ENCODE data around the gene DMXL1. TPM values are rescaled to one million over a fixed set of nuclear protein-coding genes. Genes with fewer than 3 reads are reported as not detected.
"Not testable (repeated sequence)": the region's sequence is repeated elsewhere in the genome, so short reads cannot be mapped to it uniquely, and the experiment has no call there.

DMXL1 gene
- total and polyA plus RNA-seq, 2 donors, result 24.6 to 31.4 TPM

DNA sequence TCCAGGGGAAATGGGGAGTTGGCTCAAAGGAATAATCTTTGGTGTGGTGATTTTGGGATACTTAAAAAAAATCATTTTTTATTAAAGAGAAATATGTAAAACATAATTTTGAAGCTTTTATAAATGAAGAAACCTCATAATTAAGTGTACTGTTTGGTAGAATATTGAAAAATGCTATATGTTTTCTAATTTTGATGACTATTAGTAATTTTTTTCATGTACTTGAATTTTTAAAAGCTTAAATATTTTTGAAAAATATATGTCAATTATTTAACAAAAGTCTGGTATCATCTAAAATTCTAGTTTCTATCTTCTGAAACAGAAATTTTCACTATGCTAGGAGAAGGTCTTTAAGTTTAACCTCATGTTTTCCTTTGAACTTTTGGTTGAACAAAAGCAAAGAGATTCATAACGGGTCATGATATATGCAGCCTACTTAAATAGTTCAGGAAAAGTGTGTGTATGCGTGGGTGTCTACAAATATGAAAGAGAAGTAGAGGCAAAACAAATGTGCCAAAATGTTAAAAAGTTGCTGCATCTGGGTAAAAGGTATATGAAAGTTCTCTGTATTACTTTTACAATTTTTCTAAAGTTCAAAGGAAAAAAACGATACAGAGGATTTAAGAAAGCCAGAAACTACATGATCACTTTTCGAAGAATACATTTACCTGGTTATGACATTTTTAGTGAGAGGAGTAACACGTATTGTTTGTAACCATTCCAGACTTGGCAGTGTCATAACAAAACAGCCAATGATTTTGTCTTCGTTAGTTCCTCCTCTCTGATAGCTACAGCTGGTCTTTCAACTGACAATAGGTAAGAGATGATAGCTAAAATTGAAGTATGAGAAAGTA is 167.6 kb downstream of the DMXL1 start:
- Histone ChIP-seq H3K27me3 (ENCODE audit: control insufficient read depth in 2 of 2, insufficient read depth in 1 of 2, low read length in 1 of 2) (no peaks in the 10 kb centered on the region), H3K4me1 (ENCODE audit: control insufficient read depth in 2 of 2, insufficient read depth in 2 of 2, low read length in 2 of 2) (no peaks in the 10 kb centered on the region), H3K27ac (ENCODE audit: low read depth in 1 of 2, low read length in 1 of 2) (no peak overlapping the region), H3K9me3 (ENCODE audit: control insufficient read depth in 2 of 2, insufficient read depth in 1 of 2, low read length in 1 of 2) (no peaks in the 10 kb centered on the region), H3K4me3 (ENCODE audit: low read length in 2 of 2) (no peak overlapping the region), H3K36me3 (ENCODE audit: control insufficient read depth in 2 of 2, insufficient read depth in 2 of 2, low read length in 1 of 2) (peaks cover 8 to 19% of the 10 kb centered on the region in 2 donors)
- WGBS, result 80% methylated on average over 6 of the region's 6 CpGs
- peak in 4 of 9 donors; percentile 10 to 39 (median 17) for DNase-seq (ENCODE audit: low read depth in 6 of 9, low spot score in 9 of 9)

DNA sequence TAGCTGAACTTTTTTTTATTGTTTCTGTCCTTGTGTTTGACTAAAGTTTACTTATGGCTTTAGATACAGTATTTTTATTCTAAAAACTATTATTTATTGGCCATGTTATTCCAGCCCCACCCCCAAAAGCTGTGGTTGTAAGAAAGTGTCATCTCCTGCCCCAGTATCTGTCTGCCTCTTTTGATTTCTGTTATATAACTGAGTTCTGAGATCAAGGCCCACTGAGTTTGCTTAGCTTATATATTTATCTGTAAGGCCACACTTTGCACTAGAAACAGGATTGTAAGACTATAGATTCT is 168.2 kb downstream of the DMXL1 start:
- peak in 1 of 9 donors; percentile 24 for DNase-seq (ENCODE audit: low read depth in 6 of 9, low spot score in 9 of 9)
- no peak overlapping the region for H3K4me3 ChIP-seq (ENCODE audit: low read length in 2 of 2)
- H3K27me3 ChIP-seq (ENCODE audit: control insufficient read depth in 2 of 2, insufficient read depth in 1 of 2, low read length in 1 of 2), result no peaks in the 10 kb centered on the region
- peaks cover 6 to 13% of the 10 kb centered on the region in 2 donors for H3K36me3 ChIP-seq (ENCODE audit: control insufficient read depth in 2 of 2, insufficient read depth in 2 of 2, low read length in 1 of 2)
- H3K27ac ChIP-seq (ENCODE audit: low read depth in 1 of 2, low read length in 1 of 2), result peak overlapping the region in 1 of 2 donors; percentile 11
- no peaks in the 10 kb centered on the region for H3K9me3 ChIP-seq (ENCODE audit: control insufficient read depth in 2 of 2, insufficient read depth in 1 of 2, low read length in 1 of 2)
- H3K4me1 ChIP-seq (ENCODE audit: control insufficient read depth in 2 of 2, insufficient read depth in 2 of 2, low read length in 2 of 2), result no peaks in the 10 kb centered on the region

- not testable (repeated sequence) for H3K27ac ChIP-seq (ENCODE audit: low read depth in 1 of 2, low read length in 1 of 2); H3K36me3 ChIP-seq (ENCODE audit: control insufficient read depth in 2 of 2, insufficient read depth in 2 of 2, low read length in 1 of 2); H3K9me3 ChIP-seq (ENCODE audit: control insufficient read depth in 2 of 2, insufficient read depth in 1 of 2, low read length in 1 of 2); DNase-seq (ENCODE audit: low read depth in 6 of 9, low spot score in 9 of 9); H3K27me3 ChIP-seq (ENCODE audit: control insufficient read depth in 2 of 2, insufficient read depth in 1 of 2, low read length in 1 of 2); H3K4me1 ChIP-seq (ENCODE audit: control insufficient read depth in 2 of 2, insufficient read depth in 2 of 2, low read length in 2 of 2); H3K4me3 ChIP-seq (ENCODE audit: low read length in 2 of 2)
- over 99% methylated on average over 3 of the region's 3 CpGs for WGBS
Measured at GRCh38 chr5:119239826-119240225, 168.9 kb downstream of the DMXL1 start.

DNA sequence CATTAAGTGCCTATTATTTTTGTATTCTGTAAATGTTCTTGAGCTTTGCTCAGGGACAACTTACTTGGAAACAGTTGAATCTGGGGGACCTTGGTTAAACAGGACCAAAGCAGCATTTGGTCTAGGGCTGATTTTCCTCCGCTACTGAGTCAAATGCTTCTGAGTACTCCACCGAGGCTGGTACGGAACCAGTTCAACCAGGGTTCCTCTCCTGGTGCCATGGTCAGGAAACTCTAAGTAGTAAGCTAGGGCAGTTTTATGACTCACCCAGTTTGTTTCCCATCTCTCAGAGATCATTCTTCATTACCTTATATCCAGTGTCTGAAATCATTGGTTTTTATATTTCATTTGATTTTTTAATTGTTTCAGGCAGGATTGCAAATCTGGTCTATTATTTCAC is 173.0 kb downstream of the DMXL1 start:
- WGBS, result 98% methylated on average over 3 of the region's 3 CpGs
- H3K4me1 ChIP-seq (ENCODE audit: control insufficient read depth in 2 of 2, insufficient read depth in 2 of 2, low read length in 2 of 2), result no peaks in the 10 kb centered on the region
- DNase-seq (ENCODE audit: low read depth in 6 of 9, low spot score in 9 of 9), result no peak
- H3K4me3 ChIP-seq (ENCODE audit: low read length in 2 of 2), result no peak overlapping the region
- no peaks in the 10 kb centered on the region for H3K27me3 ChIP-seq (ENCODE audit: control insufficient read depth in 2 of 2, insufficient read depth in 1 of 2, low read length in 1 of 2)
- H3K36me3 ChIP-seq (ENCODE audit: control insufficient read depth in 2 of 2, insufficient read depth in 2 of 2, low read length in 1 of 2), result peaks cover 0 to 4% of the 10 kb centered on the region in 2 donors
- H3K27ac ChIP-seq (ENCODE audit: low read depth in 1 of 2, low read length in 1 of 2), result no peak overlapping the region
- H3K9me3 ChIP-seq (ENCODE audit: control insufficient read depth in 2 of 2, insufficient read depth in 1 of 2, low read length in 1 of 2), result no peaks in the 10 kb centered on the region

GRCh38 chr5:119250946-119251901 is 180.3 kb downstream of the DMXL1 start:
- Histone ChIP-seq H3K9me3 (ENCODE audit: control insufficient read depth in 2 of 2, insufficient read depth in 1 of 2, low read length in 1 of 2) (peaks cover 0 to 13% of the 10 kb centered on the region in 2 donors), H3K27me3 (ENCODE audit: control insufficient read depth in 2 of 2, insufficient read depth in 1 of 2, low read length in 1 of 2) (no peaks in the 10 kb centered on the region), H3K4me3 (ENCODE audit: low read length in 2 of 2) (no peak overlapping the region), H3K27ac (ENCODE audit: low read depth in 1 of 2, low read length in 1 of 2) (no peak overlapping the region), H3K4me1 (ENCODE audit: control insufficient read depth in 2 of 2, insufficient read depth in 2 of 2, low read length in 2 of 2) (no peaks in the 10 kb centered on the region), H3K36me3 (ENCODE audit: control insufficient read depth in 2 of 2, insufficient read depth in 2 of 2, low read length in 1 of 2) (peaks cover 2 to 4% of the 10 kb centered on the region in 2 donors)
- WGBS, result 97% methylated on average over 7 of the region's 7 CpGs
- no peak for DNase-seq (ENCODE audit: low read depth in 6 of 9, low spot score in 9 of 9)

- Histone ChIP-seq H3K36me3 (ENCODE audit: control insufficient read depth in 2 of 2, insufficient read depth in 2 of 2, low read length in 1 of 2) (peaks cover 2 to 3% of the 10 kb centered on the region in 2 donors), H3K27me3 (ENCODE audit: control insufficient read depth in 2 of 2, insufficient read depth in 1 of 2, low read length in 1 of 2) (no peaks in the 10 kb centered on the region), H3K27ac (ENCODE audit: low read depth in 1 of 2, low read length in 1 of 2) (no peak overlapping the region), H3K4me3 (ENCODE audit: low read length in 2 of 2) (no peak overlapping the region), H3K9me3 (ENCODE audit: control insufficient read depth in 2 of 2, insufficient read depth in 1 of 2, low read length in 1 of 2) (peaks cover 0 to 19% of the 10 kb centered on the region in 2 donors), H3K4me1 (ENCODE audit: control insufficient read depth in 2 of 2, insufficient read depth in 2 of 2, low read length in 2 of 2) (no peaks in the 10 kb centered on the region)
- 97% methylated on average over 5 of the region's 5 CpGs for WGBS
- no peak for DNase-seq (ENCODE audit: low read depth in 6 of 9, low spot score in 9 of 9)
Measured at GRCh38 chr5:119255571-119256356, 184.9 kb downstream of the DMXL1 start.

GRCh38 chr5:119257613-119258012 is 186.7 kb downstream of the DMXL1 start:
- Histone ChIP-seq H3K4me3 (ENCODE audit: low read length in 2 of 2) (no peak overlapping the region), H3K27me3 (ENCODE audit: control insufficient read depth in 2 of 2, insufficient read depth in 1 of 2, low read length in 1 of 2) (no peaks in the 10 kb centered on the region), H3K36me3 (ENCODE audit: control insufficient read depth in 2 of 2, insufficient read depth in 2 of 2, low read length in 1 of 2) (peaks cover 0 to under 1% of the 10 kb centered on the region in 2 donors), H3K4me1 (ENCODE audit: control insufficient read depth in 2 of 2, insufficient read depth in 2 of 2, low read length in 2 of 2) (no peaks in the 10 kb centered on the region), H3K9me3 (ENCODE audit: control insufficient read depth in 2 of 2, insufficient read depth in 1 of 2, low read length in 1 of 2) (peaks cover 0 to 26% of the 10 kb centered on the region in 2 donors), H3K27ac (ENCODE audit: low read depth in 1 of 2, low read length in 1 of 2) (no peak overlapping the region)
- 98% methylated on average over 3 of the region's 3 CpGs for WGBS
- no peak for DNase-seq (ENCODE audit: low read depth in 6 of 9, low spot score in 9 of 9)

- Histone ChIP-seq H3K36me3 (ENCODE audit: control insufficient read depth in 2 of 2, insufficient read depth in 2 of 2, low read length in 1 of 2) (no peaks in the 10 kb centered on the region), H3K27ac (ENCODE audit: low read depth in 1 of 2, low read length in 1 of 2) (no peak overlapping the region), H3K4me3 (ENCODE audit: low read length in 2 of 2) (no peak overlapping the region), H3K4me1 (ENCODE audit: control insufficient read depth in 2 of 2, insufficient read depth in 2 of 2, low read length in 2 of 2) (peaks cover 7 to 24% of the 10 kb centered on the region in 2 donors), H3K27me3 (ENCODE audit: control insufficient read depth in 2 of 2, insufficient read depth in 1 of 2, low read length in 1 of 2) (no peaks in the 10 kb centered on the region), H3K9me3 (ENCODE audit: control insufficient read depth in 2 of 2, insufficient read depth in 1 of 2, low read length in 1 of 2) (peaks cover 0 to 13% of the 10 kb centered on the region in 2 donors)
- 37% methylated on average over 2 of the region's 2 CpGs for WGBS
- peak in 1 of 9 donors; percentile 65 for DNase-seq (ENCODE audit: low read depth in 6 of 9, low spot score in 9 of 9)
Measured at GRCh38 chr5:119263639-119264038, 192.8 kb downstream of the DMXL1 start.
